ENCODE data around the gene GNA15.

The GNA15 gene

GRCh38 chr19:3192684-3193083 is 56.9 kb downstream of the GNA15 start:
- H3K79me2 ChIP-seq (ENCODE audit: insufficient read depth, low read length): peaks cover 70% of the 10 kb centered on the region
- peaks cover 84% of the 10 kb centered on the region for H3K36me3 ChIP-seq (ENCODE audit: insufficient read depth, low read length)
- H3K9me3 ChIP-seq (ENCODE audit: insufficient read depth, low read length, severe bottlenecking): no peaks in the 10 kb centered on the region
- no peak for TF ChIP-seq EZH2 (IDR thresholded peaks at IDR 0.05; ENCODE audit: borderline replicate concordance, low read depth, low read length, severe bottlenecking)
- TF ChIP-seq, protein P1, sequence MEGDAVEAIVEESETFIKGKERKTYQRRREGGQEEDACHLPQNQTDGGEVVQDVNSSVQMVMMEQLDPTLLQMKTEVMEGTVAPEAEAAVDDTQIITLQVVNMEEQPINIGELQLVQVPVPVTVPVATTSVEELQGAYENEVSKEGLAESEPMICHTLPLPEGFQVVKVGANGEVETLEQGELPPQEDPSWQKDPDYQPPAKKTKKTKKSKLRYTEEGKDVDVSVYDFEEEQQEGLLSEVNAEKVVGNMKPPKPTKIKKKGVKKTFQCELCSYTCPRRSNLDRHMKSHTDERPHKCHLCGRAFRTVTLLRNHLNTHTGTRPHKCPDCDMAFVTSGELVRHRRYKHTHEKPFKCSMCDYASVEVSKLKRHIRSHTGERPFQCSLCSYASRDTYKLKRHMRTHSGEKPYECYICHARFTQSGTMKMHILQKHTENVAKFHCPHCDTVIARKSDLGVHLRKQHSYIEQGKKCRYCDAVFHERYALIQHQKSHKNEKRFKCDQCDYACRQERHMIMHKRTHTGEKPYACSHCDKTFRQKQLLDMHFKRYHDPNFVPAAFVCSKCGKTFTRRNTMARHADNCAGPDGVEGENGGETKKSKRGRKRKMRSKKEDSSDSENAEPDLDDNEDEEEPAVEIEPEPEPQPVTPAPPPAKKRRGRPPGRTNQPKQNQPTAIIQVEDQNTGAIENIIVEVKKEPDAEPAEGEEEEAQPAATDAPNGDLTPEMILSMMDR (IDR thresholded peaks at IDR 0.05; ENCODE audit: borderline replicate concordance, extremely low read depth, low read length, poor library complexity, severe bottlenecking): no peak
- H3K27ac ChIP-seq (ENCODE audit: low read length): no peak overlapping the region
- no peaks in the 10 kb centered on the region for H3K27me3 ChIP-seq (ENCODE audit: insufficient read depth, low read length, poor library complexity)
- peaks cover 59% of the 10 kb centered on the region for H4K20me1 ChIP-seq (ENCODE audit: insufficient read depth, low read length)
- H3K4me1 ChIP-seq (ENCODE audit: insufficient read depth, low read length): peaks cover 23% of the 10 kb centered on the region
- H2AFZ ChIP-seq (ENCODE audit: low read depth, low read length): no peak overlapping the region
- H3K9ac ChIP-seq (ENCODE audit: low read depth, low read length): no peak overlapping the region
- ATAC-seq (ENCODE audit: insufficient read depth, low read depth) (no peak), DNase-seq (no peak)
- no peak overlapping the region for H3K4me3 ChIP-seq (ENCODE audit: low read depth in 1 of 2, low read length in 2 of 2)
- no peak overlapping the region for H3K4me2 ChIP-seq (ENCODE audit: insufficient read depth, low read length)

DNA sequence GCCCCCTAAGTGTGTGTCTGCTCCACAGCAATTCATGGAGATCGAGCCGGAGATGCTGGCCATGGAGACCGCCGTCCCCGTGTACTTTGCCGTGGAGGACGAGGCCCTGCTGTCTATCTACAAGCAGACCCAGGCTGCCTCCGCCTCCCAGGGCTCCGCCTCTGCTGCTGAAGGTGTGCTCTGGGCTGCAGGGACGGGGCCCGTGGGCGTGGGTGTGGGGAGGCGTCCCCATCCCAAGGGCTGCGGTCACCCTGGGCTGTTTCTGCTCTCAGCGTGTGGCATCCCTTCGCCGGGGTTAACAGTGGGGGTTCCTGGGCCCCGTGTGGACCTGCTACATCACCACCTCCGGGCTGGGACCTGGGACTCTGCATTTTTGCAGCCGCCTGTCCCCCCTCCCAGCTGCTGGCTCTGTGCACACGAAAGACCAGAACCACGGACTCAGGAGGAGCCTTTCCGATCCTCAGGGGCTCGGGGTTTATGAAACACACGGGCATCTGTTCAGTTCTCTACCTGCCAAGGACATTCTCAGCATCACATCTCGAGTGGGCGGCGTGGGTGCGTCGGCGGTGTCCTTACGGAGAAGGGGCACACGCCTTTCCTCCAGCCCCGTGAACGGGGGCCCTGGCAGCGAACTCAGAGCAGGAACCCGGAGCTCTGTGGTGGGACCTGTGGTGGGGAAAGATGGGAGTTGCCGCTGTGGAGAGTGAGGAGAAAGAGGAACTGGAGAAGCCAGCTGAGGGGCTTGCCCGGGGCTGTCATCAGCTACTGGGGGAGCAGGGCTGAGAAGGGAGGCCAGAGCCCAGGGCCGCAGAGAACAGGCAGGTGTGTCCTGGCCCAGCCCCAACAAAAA is 57.6 kb downstream of the GNA15 start:
- peaks cover 15% of the 10 kb centered on the region for H3K4me1 ChIP-seq (ENCODE audit: insufficient read depth, low read length)
- ATAC-seq (ENCODE audit: insufficient read depth, low read depth) (no peak), DNase-seq (no peak)
- no peak overlapping the region for H3K4me2 ChIP-seq (ENCODE audit: insufficient read depth, low read length)
- no peak overlapping the region for H3K9ac ChIP-seq (ENCODE audit: low read depth, low read length)
- no peak overlapping the region for H3K27ac ChIP-seq (ENCODE audit: low read length)
- TF ChIP-seq EZH2 (IDR thresholded peaks at IDR 0.05; ENCODE audit: borderline replicate concordance, low read depth, low read length, severe bottlenecking): no peak
- TF ChIP-seq, protein P1 (IDR thresholded peaks at IDR 0.05; ENCODE audit: borderline replicate concordance, extremely low read depth, low read length, poor library complexity, severe bottlenecking): no peak
- no peak overlapping the region for H2AFZ ChIP-seq (ENCODE audit: low read depth, low read length)
- H3K4me3 ChIP-seq (ENCODE audit: low read depth in 1 of 2, low read length in 2 of 2): no peak overlapping the region
- H4K20me1 ChIP-seq (ENCODE audit: insufficient read depth, low read length): peaks cover 51% of the 10 kb centered on the region
- H3K36me3 ChIP-seq (ENCODE audit: insufficient read depth, low read length): peaks cover 77% of the 10 kb centered on the region
- peaks cover 62% of the 10 kb centered on the region for H3K79me2 ChIP-seq (ENCODE audit: insufficient read depth, low read length)
- no peaks in the 10 kb centered on the region for H3K9me3 ChIP-seq (ENCODE audit: insufficient read depth, low read length, severe bottlenecking)
- H3K27me3 ChIP-seq (ENCODE audit: insufficient read depth, low read length, poor library complexity): no peaks in the 10 kb centered on the region

- no peak for ATAC-seq (ENCODE audit: insufficient read depth, low read depth)
- DNase-seq: no peak
- H3K4me1 ChIP-seq (ENCODE audit: insufficient read depth, low read length): peaks cover 7% of the 10 kb centered on the region
- H3K9me3 ChIP-seq (ENCODE audit: insufficient read depth, low read length, severe bottlenecking): no peaks in the 10 kb centered on the region
- no peak overlapping the region for H3K9ac ChIP-seq (ENCODE audit: low read depth, low read length)
- H3K4me3 ChIP-seq (ENCODE audit: low read depth in 1 of 2, low read length in 2 of 2): no peak overlapping the region
- no peak overlapping the region for H3K27ac ChIP-seq (ENCODE audit: low read length)
- peaks cover 42% of the 10 kb centered on the region for H4K20me1 ChIP-seq (ENCODE audit: insufficient read depth, low read length)
- H3K79me2 ChIP-seq (ENCODE audit: insufficient read depth, low read length): peaks cover 53% of the 10 kb centered on the region
- no peak overlapping the region for H2AFZ ChIP-seq (ENCODE audit: low read depth, low read length)
- no peaks in the 10 kb centered on the region for H3K27me3 ChIP-seq (ENCODE audit: insufficient read depth, low read length, poor library complexity)
- peaks cover 78% of the 10 kb centered on the region for H3K36me3 ChIP-seq (ENCODE audit: insufficient read depth, low read length)
- no peak overlapping the region for H3K4me2 ChIP-seq (ENCODE audit: insufficient read depth, low read length)
- TF ChIP-seq, protein P1 (IDR thresholded peaks at IDR 0.05; ENCODE audit: borderline replicate concordance, extremely low read depth, low read length, poor library complexity, severe bottlenecking): no peak
- TF ChIP-seq EZH2 (IDR thresholded peaks at IDR 0.05; ENCODE audit: borderline replicate concordance, low read depth, low read length, severe bottlenecking): no peak
Measured at GRCh38 chr19:3194106-3195087, 58.6 kb downstream of the GNA15 start.
